Activated CD4-positive, CD25-positive, alpha-beta regulatory T cell (primary cell): ENCODE data around the gene LRCOL1.

Experiments used
- DNase-seq, 4 experiments: peaks; one replicate each; lab custom pipeline; 2025; lab: John Stamatoyannopoulos, UW

LRCOL1 gene

GRCh38 chr12:132581348-132582057, 28.9 kb downstream of the LRCOL1 start:
- no peak for DNase-seq

GRCh38 chr12:132580701-132581292, 29.6 kb downstream of the LRCOL1 start:
- DNase-seq = no peak

GRCh38 chr12:132579744-132580143, 30.6 kb downstream of the LRCOL1 start:
- DNase-seq = no peak

- no peak for DNase-seq
Observed at GRCh38 chr12:132578826-132579225, 31.6 kb downstream of the LRCOL1 start.

GRCh38 chr12:132578118-132578517, 32.3 kb downstream of the LRCOL1 start:
- no peak for DNase-seq

GRCh38 chr12:132577191-132577920, 33.0 kb downstream of the LRCOL1 start:
- no peak for DNase-seq

- no peak for DNase-seq
Observed at GRCh38 chr12:132576701-132577100, 33.7 kb downstream of the LRCOL1 start.

- no peak for DNase-seq
Observed at GRCh38 chr12:132575661-132576060, 34.7 kb downstream of the LRCOL1 start.

GRCh38 chr12:132574271-132574996, 35.9 kb downstream of the LRCOL1 start:
- DNase-seq = no peak

- DNase-seq = no peak
Observed at GRCh38 chr12:132572801-132573760, 37.3 kb downstream of the LRCOL1 start.

- DNase-seq = no peak
Observed at GRCh38 chr12:132572106-132572505, 38.3 kb downstream of the LRCOL1 start.

- DNase-seq = no peak
Observed at GRCh38 chr12:132571598-132571997, 38.8 kb downstream of the LRCOL1 start.

- DNase-seq = no peak
Observed at GRCh38 chr12:132571051-132571450, 39.3 kb downstream of the LRCOL1 start.

GRCh38 chr12:132570635-132571034, 39.7 kb downstream of the LRCOL1 start:
- DNase-seq = no peak

GRCh38 chr12:132569856-132570480, 40.4 kb downstream of the LRCOL1 start:
- DNase-seq = no peak

- no peak for DNase-seq
Observed at GRCh38 chr12:132568826-132569480, 41.4 kb downstream of the LRCOL1 start.

GRCh38 chr12:132568301-132568700, 42.1 kb downstream of the LRCOL1 start:
- DNase-seq = no peak

GRCh38 chr12:132566516-132567131, 43.8 kb downstream of the LRCOL1 start:
- no peak for DNase-seq

- no peak for DNase-seq
Observed at GRCh38 chr12:132565365-132565764, 45.0 kb downstream of the LRCOL1 start.

GRCh38 chr12:132563911-132564310, 46.5 kb downstream of the LRCOL1 start:
- no peak for DNase-seq
